ENCODE measurements around the gene PFN3. TPM values are rescaled to one million over a fixed set of nuclear protein-coding genes. Genes with fewer than 3 reads are reported as not detected.
A peak's percentile ranks its signal among the peaks of the same experiment; 100 is the strongest.

PFN3 gene
- total RNA-seq, 6 experiments from 2014 or later, result not detected

DNA sequence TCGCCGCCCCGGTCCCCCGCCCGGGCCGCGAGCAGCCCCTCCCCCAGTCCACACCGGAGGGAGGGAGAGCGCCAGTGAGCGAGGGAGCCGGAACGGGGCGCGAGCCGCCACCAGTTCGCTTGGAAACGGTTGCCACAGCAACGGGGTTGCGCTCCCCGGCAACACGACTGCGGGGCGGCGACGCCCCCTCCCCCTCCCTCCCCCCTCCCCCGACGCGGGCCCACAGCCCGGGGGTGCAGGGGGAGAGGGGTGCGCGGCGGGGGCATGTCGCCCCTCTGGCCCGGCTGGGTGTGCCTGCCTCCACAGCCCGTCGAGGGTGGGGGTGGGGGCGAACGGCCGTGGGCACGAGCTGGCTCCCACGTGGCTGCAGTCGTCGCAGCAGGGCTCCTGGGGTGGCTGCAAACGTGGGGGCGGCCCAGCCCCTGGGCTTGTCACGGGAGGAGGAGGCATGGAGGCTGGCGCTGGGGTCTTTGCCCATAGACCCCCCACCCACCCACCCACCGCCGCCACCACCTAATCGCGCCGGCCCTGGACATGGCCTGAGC, 46.7 kb upstream of the PFN3 start:
- no peak for TF ChIP-seq CTCF (IDR thresholded peaks at IDR 0.05)
- Mint-ChIP-seq H3K4me1 (ENCODE audit: low read depth) (peaks cover 24% of the 10 kb centered on the region), H3K36me3 (ENCODE audit: low read depth) (no peaks in the 10 kb centered on the region), H3K4me3 (peak overlapping the region; percentile 77), H3K9me3 (no peaks in the 10 kb centered on the region), H3K27ac (peak overlapping the region; percentile 73), H3K27me3 (ENCODE audit: insufficient read depth) (peaks cover 6% of the 10 kb centered on the region)
- DNase-seq, result no peak

GRCh38 chr5:177446200-177447065, 46.0 kb upstream of the PFN3 start, which contains the start of gene PRR7:
TSS of gene PRR7 (plus strand) at chr5:177446814. CDS start at chr5:177455068, 8,254 bp downstream.
- peaks cover 24% of the 10 kb centered on the region for H3K4me1 Mint-ChIP-seq (ENCODE audit: low read depth)
- no peaks in the 10 kb centered on the region for H3K9me3 Mint-ChIP-seq
- peak within 1 kb of the TSS; percentile 77 for H3K4me3 Mint-ChIP-seq
- peak; percentile 43 for TF ChIP-seq CTCF (IDR thresholded peaks at IDR 0.05)
- peaks cover 6% of the 10 kb centered on the region for H3K27me3 Mint-ChIP-seq (ENCODE audit: insufficient read depth)
- H3K36me3 Mint-ChIP-seq (ENCODE audit: low read depth), result no peaks in the 10 kb centered on the region
- DNase-seq, result peak; percentile 48
- peak within 1 kb of the TSS; percentile 73 for H3K27ac Mint-ChIP-seq

DNA sequence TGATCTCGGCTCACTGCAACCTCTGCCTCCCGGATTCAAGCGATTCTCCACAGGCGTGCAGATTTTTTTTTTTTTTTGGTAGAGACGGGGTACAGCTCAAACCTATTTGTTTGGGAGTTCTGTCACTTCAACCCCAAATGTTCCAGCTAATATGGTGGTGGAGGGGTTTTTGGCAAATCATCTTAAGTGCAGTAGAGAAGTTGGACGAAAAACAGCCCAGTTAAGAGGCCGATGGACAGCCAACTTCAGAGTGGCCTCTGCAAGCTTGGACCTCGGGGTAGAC, 45.4 kb upstream of the PFN3 start:
- Mint-ChIP-seq H3K4me1 (ENCODE audit: low read depth) (peaks cover 24% of the 10 kb centered on the region), H3K27ac (peak overlapping the region; percentile 31; the same call in 1 of the 2 replicates)

GRCh38 chr5:177445052-177445916, 44.8 kb upstream of the PFN3 start:
- H3K4me1 Mint-ChIP-seq (ENCODE audit: low read depth), result peaks cover 24% of the 10 kb centered on the region
- no peaks in the 10 kb centered on the region for H3K36me3 Mint-ChIP-seq (ENCODE audit: low read depth)
- no peak for TF ChIP-seq CTCF (IDR thresholded peaks at IDR 0.05)
- H3K4me3 Mint-ChIP-seq, result peak overlapping the region; percentile 77
- H3K27ac Mint-ChIP-seq, result peak overlapping the region; percentile 31; the same call in 1 of the 2 replicates
- no peak for DNase-seq
- peaks cover 6% of the 10 kb centered on the region for H3K27me3 Mint-ChIP-seq (ENCODE audit: insufficient read depth)
- no peaks in the 10 kb centered on the region for H3K9me3 Mint-ChIP-seq

More for the DNA sequence above, 45.4 kb upstream of the PFN3 start:
- peaks cover 6% of the 10 kb centered on the region for H3K27me3 Mint-ChIP-seq (ENCODE audit: insufficient read depth)
- no peak for DNase-seq
- peak overlapping the region; percentile 77 for H3K4me3 Mint-ChIP-seq
- no peaks in the 10 kb centered on the region for H3K36me3 Mint-ChIP-seq (ENCODE audit: low read depth)
- no peaks in the 10 kb centered on the region for H3K9me3 Mint-ChIP-seq
- no peak for TF ChIP-seq CTCF (IDR thresholded peaks at IDR 0.05)
